Measurements from ENCODE around the gene WASF2. TPM values are rescaled to one million over a fixed set of nuclear protein-coding genes. Genes with fewer than 3 reads are reported as not detected.

Gene WASF2
- total RNA-seq, 4 donors from 2014 or later = 53.8 to 76.6 (median 70.3) TPM

DNA sequence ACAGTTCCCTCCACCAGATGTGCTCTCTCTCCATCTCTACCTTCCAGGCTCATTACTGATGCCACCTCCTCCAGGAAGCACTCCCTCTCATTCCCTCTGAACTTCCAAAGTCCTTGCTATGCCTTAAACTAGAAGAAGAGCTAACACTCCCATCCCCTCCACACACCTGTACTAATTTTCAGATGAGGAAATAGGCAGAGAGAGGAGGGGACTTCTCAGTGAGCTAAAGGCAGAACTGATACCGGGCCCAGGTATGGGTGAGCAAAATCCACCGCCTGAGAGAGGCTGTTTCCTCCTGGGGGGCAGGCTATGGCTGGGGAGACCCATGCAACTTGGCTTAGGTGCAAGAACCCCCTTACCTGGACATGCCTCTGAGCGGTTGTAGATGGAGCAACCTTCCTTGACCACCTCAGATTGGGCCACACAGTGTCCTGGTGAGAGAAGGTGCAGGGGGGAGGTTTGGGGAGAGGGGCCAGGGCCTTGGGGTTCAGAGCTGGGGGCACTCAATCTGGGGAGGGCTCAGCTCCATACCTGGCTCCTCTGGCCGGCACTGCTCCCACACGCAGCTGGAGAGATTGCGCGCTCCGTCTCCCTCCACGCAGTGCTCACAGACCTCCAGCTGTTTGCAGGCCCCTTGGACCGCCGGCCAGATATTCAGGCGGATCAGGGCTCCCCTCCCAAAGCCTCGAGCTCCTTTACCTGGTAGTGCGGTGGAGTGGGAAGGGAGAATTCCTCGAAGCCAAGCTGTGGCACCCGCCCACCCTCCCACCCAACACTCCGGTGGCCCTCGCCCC is 107.8 kb downstream of the WASF2 start:
- WGBS, 2 donors = 67 to 71% methylated on average over 17 to 18 of the region's 18 CpGs
- no peak for TF ChIP-seq POLR2A (IDR thresholded peaks at IDR 0.05)
- TF ChIP-seq, protein P1, sequence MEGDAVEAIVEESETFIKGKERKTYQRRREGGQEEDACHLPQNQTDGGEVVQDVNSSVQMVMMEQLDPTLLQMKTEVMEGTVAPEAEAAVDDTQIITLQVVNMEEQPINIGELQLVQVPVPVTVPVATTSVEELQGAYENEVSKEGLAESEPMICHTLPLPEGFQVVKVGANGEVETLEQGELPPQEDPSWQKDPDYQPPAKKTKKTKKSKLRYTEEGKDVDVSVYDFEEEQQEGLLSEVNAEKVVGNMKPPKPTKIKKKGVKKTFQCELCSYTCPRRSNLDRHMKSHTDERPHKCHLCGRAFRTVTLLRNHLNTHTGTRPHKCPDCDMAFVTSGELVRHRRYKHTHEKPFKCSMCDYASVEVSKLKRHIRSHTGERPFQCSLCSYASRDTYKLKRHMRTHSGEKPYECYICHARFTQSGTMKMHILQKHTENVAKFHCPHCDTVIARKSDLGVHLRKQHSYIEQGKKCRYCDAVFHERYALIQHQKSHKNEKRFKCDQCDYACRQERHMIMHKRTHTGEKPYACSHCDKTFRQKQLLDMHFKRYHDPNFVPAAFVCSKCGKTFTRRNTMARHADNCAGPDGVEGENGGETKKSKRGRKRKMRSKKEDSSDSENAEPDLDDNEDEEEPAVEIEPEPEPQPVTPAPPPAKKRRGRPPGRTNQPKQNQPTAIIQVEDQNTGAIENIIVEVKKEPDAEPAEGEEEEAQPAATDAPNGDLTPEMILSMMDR (IDR thresholded peaks at IDR 0.05) = no peak
- no peak overlapping the region for H3K4me3 ChIP-seq (ENCODE audit: low read depth, poor library complexity, severe bottlenecking)
- intact Hi-C loops (cut with DNase I; ENCODE audit: low total_unique reads) = loop anchor here (10.0 kb wide), 1 partner anchor 47 kb away; no protein-coding TSS in a partner anchor
- no peak for DNase-seq (ENCODE audit: low spot score in 2 of 2)

DNA sequence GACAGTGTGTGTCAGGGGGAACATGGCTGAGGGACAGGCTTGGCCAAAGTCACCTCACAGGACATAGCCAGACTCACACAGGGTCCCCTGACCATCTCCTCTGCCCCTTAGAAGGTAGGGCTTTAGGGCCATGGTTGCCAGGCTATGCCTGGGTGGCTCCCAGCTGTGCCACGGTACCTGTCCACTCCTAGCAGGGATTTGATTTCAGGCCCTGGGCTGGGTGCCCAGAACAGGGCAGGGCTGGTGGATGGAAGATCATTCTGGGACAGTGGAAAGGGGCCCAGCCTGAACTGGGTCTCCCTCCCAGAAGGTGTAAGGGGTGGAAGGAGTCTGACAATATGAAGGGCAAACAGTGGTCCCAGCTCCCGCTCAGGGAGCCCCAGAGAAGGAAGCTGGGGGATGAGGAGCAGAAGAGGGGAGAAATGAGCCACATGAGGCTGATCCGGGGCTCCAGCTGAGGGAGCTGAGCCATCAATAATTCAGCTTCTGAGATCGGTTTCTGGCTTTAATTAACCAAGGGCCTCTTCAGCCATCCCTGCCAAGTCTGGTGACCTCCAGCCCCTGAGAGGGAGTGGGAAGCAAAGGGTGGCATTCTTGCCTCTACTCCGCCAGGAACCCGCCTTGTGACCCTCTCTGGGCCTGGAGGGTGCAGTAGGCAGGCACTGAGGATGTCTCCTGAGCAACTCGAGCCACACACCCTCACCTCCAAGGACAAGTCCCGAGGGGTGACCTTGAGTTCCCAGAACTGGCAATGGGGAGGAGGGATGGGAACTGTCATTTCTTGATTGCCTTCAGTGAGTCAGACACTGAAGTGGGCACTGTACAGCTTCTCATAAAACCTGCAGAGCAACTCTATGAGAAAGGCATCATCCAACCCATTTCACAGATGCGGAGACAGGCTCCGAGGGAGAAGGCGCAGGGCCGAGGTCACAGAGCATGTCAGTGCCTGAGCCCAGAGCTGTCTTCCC is 108.9 kb downstream of the WASF2 start:
- WGBS, 2 donors = 53 to 57% methylated on average over 12 of the region's 12 CpGs
- intact Hi-C loops (cut with DNase I; ENCODE audit: low total_unique reads) = loop anchor here (10.0 kb wide), 1 partner anchor 46 kb away; no protein-coding TSS in a partner anchor
- TF ChIP-seq POLR2A (IDR thresholded peaks at IDR 0.05) = no peak
- TF ChIP-seq, protein P1 (IDR thresholded peaks at IDR 0.05) = no peak
- no peak overlapping the region for H3K4me3 ChIP-seq (ENCODE audit: low read depth, poor library complexity, severe bottlenecking)
- DNase-seq (ENCODE audit: low spot score in 2 of 2) = no peak

DNA sequence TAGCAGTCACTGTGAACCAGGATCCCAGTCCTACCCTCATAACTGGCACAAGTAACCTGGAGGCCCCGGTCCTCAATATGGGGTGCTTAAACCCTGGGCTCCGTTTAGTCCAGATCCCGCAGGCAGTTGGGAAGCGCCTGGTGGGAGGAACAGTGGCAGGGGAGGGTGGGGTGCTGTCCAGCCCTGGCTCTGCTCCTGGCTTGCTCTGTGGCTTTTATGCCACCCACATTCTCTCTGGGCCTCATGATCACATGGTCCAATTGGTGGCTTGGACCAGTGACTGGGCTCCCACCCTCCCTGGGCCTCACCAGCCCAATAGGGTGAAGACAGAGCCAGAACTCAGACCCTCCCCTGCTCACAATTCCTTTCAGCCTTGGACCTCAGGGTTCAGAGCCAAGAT is 109.7 kb downstream of the WASF2 start:
- WGBS, 2 donors = 83% methylated on average over 1 of the region's 4 CpGs; no CpG with 5 or more reads in 1 of the 2 donors
- H3K4me3 ChIP-seq (ENCODE audit: low read depth, poor library complexity, severe bottlenecking) = no peak overlapping the region
- DNase-seq (ENCODE audit: low spot score in 2 of 2) = no peak
- TF ChIP-seq, protein P1 (IDR thresholded peaks at IDR 0.05) = no peak
- no peak for TF ChIP-seq POLR2A (IDR thresholded peaks at IDR 0.05)
- intact Hi-C loops (cut with DNase I; ENCODE audit: low total_unique reads) = loop anchor here (10.0 kb wide), 1 partner anchor 45 kb away; no protein-coding TSS in a partner anchor

DNA sequence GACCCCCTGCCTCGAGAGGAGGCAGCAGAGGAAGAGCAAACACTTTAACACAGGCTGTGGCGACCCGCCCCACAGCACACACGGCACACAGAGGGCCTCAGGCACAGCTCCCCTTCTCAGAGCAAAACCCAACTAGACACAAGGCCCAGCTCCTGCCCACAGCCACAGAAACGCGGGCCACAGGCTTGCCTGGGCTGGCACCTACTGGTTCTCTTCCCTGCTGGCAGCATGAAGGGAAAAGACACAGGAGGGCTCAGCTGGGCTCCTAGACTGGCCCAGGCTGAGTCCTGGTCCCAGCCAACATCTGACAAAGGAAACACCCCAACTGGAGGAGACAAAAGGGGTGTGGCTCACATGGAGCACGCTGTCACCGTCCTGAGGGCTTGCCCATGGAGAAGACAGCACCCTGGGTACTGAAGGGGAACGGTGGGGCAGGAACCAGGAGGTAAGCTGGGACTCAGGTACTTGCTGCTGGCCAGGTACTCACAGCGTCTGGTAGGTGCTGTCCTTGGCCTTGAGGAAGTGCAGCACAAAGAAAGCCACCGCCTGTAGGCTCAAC is 110.3 kb downstream of the WASF2 start:
- DNase-seq (ENCODE audit: low spot score in 2 of 2) = no peak
- no peak overlapping the region for H3K4me3 ChIP-seq (ENCODE audit: low read depth, poor library complexity, severe bottlenecking)
- intact Hi-C loops (cut with DNase I; ENCODE audit: low total_unique reads) = loop anchor here (10.0 kb wide), 1 partner anchor 45 kb away; no protein-coding TSS in a partner anchor
- 54 to 65% methylated on average over 9 to 11 of the region's 11 CpGs for WGBS, 2 donors
- TF ChIP-seq, protein P1 (IDR thresholded peaks at IDR 0.05) = no peak
- TF ChIP-seq POLR2A (IDR thresholded peaks at IDR 0.05) = no peak

DNA sequence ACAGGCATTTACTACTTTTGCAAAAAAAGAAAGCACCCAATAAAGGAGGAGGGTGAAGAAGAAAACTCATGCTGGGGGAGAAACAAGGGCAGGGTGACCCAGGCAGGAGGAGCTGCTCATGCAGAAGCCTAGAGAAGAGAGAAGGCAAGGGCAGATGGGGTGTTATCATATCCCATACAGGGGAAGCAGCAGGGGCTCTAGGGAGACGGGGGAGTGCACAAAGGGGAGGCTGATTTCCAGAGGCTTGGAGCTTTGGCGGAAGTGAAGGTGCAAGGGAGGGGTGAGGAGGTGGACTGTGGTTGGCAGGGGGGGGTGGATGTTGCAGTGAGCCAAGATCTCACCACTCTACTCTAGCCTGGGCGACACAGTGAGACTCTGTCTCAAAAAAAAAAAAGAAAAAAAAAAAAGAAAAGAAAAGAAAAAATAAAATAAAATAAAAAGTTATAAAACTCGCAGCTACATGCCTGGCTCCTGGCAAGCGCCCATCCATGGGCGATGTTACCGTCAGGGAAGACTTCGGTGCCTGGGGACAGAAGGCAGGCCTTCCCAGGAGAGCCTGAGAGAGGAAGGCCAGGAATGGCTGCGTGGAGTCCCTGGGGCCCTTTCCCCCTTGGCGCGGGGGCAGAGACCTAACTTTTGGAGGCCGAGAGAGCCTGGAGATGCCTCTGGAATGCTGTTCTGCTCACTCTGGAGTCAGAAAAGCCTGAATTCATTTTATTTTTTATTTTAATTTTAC is 112.0 kb downstream of the WASF2 start:
- WGBS, 2 donors = 55 to 64% methylated on average over 11 to 12 of the region's 12 CpGs
- intact Hi-C loops (cut with DNase I; ENCODE audit: low total_unique reads) = no loop called here
- TF ChIP-seq, protein P1 (IDR thresholded peaks at IDR 0.05) = no peak
- no peak for TF ChIP-seq POLR2A (IDR thresholded peaks at IDR 0.05)
- no peak for DNase-seq (ENCODE audit: low spot score in 2 of 2)
- no peak overlapping the region for H3K4me3 ChIP-seq (ENCODE audit: low read depth, poor library complexity, severe bottlenecking)
